ENCODE measurements around the gene TNIP3.

GRCh38 chr4:121091941-121092340 lies 72.2 kb downstream of the TNIP3 start:
- TF ChIP-seq CTCF (IDR thresholded peaks at IDR 0.05 in 8 of 11, conservative IDR thresholded peaks at IDR 0.05 in 3 of 11) (no peak), POLR2A (IDR thresholded peaks at IDR 0.05) (no peak)
